Fibroblast of skin of back (primary cell): Measurements from ENCODE around the gene ZFPL1.
A peak's percentile ranks its signal among the peaks of the same experiment; 100 is the strongest.

Experiments
- DNase-seq: peaks from one replicate; pipeline ENCODE4 v3.0.0-alpha.2; 2013

Gene ZFPL1

GRCh38 chr11:65095974-65096806 lies 12.2 kb downstream of the ZFPL1 start, which contains the start of gene VPS51:
Gene VPS51 (plus strand): TSS chr11:65096214. CDS start chr11:65096251, 37 bp downstream.
- peak; percentile 88 for DNase-seq

- DNase-seq: no peak
Observed at GRCh38 chr11:65096926-65097325, 12.9 kb downstream of the ZFPL1 start.

- DNase-seq: no peak
Observed at GRCh38 chr11:65100674-65101350, 16.8 kb downstream of the ZFPL1 start.

DNA sequence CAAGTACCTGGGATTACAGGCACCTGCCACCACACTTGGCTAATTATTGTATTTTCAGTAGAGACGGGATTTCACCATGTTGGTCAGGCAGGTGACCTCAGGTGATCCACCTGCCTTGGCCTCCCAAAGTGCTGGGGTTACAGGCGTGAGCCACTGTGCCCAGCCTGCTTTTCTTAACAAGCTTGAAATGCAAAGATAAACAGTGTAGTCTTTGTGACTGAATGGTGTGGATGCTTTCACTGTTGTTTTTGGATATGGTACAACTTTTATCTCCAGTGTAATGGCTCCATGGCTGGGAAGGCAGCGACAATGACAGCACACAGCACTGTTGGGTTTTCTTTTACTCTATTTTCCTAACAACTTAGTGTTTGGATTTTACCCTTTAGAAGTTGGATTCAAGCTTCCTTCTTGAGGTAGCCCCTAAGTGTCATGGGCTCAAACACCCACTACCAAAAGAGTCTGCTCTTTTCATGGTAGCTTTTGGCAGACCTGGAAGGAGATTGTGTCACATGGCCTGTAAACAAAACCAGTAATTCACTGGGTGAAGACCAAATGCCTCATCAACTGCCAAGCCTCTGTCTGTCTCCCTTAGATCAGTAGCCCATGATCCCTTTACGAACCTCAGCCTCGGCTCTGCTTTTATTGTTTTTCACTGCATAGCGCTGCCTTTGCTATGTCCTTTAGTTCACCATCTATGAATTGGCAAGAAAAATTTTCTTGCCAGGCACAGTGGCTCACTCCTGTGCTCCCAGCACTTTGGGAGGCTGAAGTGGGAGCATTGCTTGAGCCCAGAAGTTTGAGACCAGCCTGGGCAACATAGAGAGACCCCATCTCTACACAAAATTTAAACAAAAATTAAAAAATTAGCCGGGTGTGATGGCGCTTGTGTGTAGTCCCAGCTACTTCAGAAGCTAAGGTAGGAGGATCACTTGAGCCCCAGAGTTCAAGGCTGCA lies 18.4 kb downstream of the ZFPL1 start:
- DNase-seq: peak; percentile 64

DNA sequence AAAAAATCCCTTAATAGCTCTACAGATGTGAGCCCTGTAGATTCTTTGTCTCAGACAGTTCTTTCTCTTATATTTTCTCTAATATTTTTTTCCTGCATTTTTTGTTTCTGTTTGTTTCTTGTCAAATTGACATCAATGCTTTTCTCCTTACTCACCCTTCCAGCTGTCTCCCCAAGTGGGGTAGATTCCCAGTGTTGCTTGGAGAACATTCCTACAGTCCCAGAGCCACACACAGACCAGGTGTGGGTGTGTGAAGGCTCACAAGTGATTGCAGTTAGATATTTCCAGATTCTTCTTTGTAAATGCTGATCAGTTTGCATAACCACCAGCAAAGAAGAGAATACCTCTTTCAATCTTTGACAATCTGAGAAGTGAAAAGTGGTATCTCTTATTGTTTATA lies 19.5 kb downstream of the ZFPL1 start:
- DNase-seq: no peak

DNA sequence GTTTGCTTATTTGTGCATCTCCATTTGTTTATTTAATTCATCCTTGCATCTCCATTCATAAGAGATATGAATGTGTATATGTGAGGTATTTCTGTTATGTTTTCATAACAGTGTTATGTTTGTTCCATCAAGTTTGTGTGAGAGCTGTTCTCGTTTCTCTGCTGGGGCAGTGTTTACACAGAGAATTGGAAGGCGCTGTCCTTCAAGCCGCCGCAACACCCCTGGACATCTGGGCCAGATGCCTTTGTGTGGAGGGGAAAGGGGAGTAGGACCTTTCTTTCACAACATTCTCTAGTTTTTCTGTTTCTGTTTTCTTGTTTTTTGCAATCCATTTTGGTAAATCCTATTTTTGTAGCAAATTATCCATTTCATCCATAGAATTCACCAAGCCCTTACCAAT lies 20.6 kb downstream of the ZFPL1 start:
- DNase-seq: no peak

DNA sequence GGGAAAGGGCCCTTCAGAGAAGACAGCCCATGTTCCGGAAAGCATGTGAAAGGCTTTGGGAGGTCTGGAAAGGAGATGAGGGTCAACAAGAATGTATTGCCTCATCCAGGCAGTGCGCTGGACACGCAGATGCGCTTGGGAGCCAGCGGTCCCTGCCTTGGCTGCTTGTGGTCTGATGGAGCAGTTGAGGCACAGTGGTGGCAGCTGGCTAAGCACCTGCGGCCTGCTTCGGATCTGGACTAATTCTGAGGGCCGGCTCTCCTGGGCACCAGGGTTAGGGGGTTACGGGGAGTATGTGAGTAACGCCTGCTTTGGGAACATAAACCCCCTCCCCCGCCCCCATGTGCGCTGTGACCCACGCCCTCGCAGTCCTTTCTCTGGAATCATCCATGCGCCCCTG lies 23.1 kb downstream of the ZFPL1 start:
- no peak for DNase-seq

DNA sequence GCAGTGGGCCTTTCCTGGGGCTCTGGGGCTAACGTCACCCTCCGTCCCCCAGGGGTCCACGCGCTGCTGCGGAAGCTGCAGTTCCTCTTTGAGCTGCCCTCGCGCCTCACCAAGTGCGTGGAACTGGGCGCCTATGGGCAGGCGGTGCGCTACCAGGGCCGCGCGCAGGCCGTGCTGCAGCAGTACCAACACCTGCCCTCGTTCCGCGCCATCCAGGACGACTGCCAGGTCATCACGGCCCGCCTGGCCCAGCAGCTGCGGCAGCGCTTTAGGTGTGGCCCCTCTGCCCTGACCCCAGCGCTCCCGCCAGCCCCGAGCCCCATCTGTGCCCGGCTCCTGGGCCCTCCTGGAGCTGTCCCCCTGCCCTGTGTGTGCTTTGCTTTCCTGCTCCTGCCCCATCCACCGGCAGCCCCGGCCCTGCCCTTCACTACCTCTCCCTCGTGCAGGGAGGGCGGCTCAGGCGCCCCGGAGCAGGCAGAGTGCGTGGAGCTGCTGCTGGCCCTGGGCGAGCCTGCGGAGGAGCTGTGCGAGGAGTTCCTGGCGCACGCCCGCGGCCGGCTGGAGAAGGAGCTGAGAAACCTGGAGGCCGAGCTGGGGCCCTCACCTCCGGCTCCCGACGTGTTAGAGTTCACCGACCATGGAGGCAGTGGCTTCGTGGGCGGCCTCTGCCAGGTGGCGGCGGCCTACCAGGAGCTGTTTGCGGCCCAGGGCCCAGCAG lies 23.9 kb downstream of the ZFPL1 start:
- no peak for DNase-seq

DNA sequence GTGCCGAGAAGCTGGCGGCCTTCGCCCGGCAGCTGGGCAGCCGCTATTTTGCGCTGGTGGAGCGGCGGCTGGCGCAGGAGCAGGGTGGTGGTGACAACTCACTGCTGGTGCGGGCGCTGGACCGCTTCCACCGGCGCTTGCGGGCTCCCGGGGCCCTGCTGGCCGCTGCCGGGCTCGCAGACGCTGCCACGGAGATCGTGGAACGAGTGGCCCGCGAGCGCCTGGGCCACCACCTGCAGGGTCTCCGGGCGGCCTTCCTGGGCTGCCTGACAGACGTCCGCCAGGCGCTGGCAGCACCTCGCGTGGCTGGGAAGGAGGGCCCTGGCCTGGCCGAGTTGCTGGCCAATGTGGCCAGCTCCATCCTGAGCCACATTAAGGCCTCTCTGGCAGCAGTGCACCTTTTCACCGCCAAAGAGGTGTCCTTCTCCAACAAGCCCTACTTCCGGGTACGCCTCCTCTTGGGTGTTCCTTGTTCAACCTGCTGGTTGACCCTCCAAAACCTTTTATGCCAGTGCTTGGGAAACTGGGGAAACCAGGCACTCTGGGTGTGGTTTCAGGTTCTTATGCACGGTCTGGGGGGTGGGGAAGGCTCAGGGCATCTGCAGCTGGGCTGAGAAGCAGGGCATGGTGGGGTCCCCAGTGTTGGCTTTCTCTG lies 24.6 kb downstream of the ZFPL1 start:
- DNase-seq: no peak

DNA sequence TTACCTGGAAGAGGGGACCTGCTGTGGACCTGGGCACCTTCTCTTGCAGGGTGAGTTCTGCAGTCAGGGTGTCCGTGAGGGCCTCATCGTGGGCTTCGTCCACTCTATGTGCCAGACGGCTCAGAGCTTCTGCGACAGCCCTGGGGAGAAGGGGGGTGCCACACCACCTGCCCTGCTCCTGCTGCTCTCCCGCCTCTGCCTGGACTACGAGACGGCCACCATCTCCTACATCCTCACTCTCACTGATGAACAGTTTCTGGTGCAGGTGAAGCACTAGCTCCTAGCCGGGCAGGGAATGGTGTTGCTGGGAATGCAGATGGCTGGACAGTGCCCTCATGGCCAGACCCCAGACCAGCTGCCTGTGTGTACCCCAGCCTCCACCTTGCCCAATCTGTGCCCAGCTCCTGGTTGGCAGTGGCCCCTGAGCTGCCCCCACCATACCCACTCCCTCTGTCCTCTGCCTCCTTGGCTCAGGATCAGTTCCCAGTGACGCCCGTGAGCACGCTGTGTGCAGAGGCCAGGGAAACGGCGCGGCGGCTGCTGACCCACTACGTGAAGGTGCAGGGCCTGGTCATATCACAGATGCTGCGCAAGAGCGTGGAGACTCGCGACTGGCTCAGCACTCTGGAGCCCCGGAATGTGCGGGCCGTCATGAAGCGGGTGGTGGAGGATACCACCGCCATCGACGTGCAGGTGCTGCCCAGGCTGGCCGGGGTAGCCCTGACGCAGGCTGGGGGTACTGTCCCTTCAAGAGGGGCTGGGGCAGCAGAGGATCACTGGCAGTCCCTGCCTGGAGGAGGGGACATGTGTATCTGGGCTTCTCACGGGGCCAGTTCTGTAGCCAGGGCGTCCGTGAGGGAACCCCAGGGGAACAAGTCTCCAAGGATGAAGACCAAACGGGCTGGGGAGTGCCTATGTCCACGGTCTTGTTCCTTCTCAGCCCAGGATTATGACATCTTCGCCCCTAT lies 25.5 kb downstream of the ZFPL1 start:
- DNase-seq: no peak

DNA sequence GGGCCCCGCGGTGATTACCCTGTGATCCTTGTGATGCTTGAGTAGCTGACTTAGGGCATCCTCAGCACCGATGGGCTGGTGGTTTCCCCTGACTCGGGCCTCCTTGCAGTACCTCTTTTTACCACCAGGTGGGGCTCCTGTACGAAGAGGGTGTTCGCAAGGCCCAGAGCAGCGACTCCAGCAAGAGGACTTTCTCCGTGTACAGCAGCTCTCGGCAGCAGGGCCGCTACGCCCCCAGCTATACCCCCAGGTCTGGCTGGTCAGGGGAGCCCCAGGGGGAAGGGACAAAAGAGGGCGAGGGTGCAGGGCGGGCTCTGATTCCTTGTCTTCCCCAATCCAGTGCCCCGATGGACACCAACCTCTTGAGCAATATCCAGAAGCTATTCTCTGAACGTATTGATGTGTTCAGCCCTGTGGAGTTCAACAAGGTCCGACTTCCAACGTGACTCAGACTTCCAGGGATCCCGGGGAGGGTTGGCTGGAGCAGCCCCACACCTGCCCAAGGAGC lies 26.4 kb downstream of the ZFPL1 start:
- DNase-seq: peak; percentile 73

DNA sequence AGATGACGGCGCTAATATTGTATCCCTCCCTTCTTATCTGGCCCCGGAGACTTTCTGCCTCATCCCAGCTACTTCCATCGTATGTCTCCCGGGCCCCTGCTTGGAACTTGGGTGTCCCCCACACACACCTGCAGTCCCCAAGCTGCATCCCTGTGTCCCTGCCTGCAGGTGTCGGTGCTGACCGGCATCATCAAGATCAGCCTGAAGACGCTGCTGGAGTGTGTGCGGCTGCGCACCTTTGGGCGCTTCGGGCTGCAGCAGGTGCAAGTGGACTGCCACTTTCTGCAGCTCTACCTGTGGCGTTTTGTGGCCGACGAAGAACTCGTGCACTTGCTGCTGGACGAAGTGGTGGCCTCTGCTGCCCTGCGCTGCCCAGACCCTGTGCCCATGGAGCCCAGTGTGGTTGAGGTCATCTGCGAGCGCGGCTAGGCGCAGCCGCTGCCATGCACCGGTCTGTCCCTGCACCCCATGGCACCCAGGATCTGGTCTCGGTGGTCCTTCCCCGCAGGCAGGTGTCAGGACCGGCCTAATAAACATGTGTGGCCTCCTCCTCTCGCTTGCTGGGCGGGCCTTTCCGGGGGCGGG lies 27.2 kb downstream of the ZFPL1 start:
- DNase-seq: no peak

GRCh38 chr11:65111744-65112545 lies 27.9 kb downstream of the ZFPL1 start, which contains the start of gene TM7SF2:
Gene TM7SF2 (plus strand): TSS chr11:65111872. CDS start chr11:65112016, 144 bp downstream.
- DNase-seq: peak; percentile 88

DNA sequence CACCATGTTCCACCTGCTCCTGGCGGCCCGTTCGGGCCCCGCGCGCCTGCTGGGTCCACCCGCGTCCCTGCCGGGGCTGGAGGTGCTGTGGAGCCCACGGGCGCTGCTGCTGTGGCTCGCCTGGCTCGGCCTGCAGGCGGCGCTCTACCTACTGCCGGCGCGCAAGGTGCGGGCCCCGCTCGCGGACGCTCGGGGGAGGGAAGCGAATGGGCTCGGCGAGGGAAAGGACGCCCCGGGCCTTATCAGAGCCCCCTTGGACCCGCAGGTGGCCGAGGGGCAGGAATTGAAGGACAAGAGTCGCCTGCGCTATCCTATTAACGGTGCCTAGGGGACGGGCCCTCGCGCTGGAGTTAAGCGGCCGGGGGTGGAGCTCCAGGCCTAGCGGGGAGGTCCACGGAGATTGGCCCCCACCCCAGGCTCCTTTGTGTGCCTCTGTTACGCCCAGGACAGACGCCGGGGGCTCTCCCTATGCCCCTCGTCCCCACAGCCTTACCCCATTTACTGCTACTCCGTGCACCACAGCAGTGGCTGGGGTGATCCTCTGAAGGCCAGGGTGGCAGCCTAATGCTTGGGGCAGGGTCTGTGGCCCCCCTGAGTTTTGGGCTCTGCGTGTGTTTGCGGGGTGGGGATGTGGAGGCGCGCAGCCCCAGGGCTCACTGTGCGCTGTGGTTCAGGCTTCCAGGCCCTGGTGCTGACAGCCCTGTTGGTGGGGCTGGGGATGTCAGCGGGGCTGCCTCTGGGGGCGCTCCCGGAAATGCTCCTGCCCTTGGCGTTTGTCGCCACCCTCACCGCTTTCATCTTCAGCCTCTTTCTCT lies 28.7 kb downstream of the ZFPL1 start:
- DNase-seq: no peak

GRCh38 chr11:65113361-65113756 lies 29.3 kb downstream of the ZFPL1 start:
- no peak for DNase-seq

- no peak for DNase-seq
Observed at GRCh38 chr11:65113839-65114238, 29.8 kb downstream of the ZFPL1 start.

GRCh38 chr11:65114538-65115171 lies 30.6 kb downstream of the ZFPL1 start:
- DNase-seq: no peak
